NCI-H524 treated with DMSO at 0.1 percent for 48 hours (cell line): ENCODE data around the gene MBD3.
A peak's percentile ranks its signal among the peaks of the same experiment; 100 is the strongest.

Experiments
- DNase-seq: peaks from one replicate; lab custom pipeline; 2025; lab: John Stamatoyannopoulos, UW

MBD3 gene

DNA sequence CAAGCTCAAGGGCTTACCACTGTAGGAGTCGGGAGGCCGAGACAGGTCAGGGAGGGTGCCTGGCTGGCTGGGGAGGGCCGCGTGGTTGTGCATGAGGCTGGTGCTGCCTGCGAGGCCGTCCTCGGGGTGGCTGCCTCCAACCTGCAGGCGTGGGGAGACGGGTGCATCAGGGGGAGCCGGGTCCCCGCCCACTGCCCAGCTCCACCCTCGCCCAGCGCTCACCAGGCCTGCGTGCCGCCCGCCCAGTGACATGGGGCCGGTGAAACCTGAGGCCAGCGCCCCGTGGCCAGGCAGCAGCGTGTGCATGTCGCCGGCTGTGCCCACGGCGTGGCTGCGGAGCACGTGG, 26.4 kb upstream of the MBD3 start:
- DNase-seq, result no peak

DNA sequence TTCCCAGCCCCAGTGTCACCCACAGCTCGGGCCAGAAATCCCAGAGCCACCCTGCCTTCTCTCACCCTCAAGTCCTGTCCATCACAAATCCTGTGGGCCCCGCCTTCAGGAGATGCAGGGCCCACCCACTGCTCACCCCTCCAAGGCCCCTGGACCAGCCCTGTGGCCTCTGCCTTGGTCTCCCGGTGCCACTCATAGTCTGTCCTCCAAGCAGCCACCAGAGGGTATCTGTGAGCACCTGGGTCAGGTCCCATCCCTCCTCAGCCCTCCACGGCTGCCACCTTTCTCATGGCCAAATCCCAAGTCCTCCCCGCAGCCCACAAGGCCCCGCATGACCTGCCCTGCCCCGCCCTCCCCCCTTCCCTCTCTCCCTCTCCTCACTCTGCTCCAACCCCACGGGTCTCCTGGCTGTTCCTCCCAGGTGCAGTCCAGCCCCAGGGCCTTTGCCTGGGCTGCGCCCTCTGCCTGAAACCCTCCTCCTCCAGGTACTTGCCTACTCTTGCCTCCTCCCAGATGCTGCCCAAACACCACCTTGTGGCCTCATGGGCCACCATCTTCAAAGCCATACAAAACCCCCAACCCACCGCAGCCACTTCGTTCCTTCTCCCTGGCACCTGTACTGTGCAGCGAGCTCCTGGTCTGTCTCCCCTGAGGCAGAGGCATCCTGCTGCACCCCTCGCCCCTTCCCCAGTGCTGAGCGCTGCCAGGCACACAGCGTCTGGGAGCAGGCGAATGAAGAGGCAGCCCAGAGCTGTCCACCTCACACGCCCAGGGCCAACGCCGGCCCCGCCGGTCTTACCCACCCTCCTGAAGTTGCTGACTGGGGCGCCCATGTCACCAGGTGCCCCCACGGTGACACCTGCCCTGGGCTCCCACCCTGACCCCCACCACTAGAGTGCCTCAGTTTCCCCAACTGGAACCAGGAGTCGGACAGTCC, 25.8 kb upstream of the MBD3 start:
- no peak for DNase-seq

DNA sequence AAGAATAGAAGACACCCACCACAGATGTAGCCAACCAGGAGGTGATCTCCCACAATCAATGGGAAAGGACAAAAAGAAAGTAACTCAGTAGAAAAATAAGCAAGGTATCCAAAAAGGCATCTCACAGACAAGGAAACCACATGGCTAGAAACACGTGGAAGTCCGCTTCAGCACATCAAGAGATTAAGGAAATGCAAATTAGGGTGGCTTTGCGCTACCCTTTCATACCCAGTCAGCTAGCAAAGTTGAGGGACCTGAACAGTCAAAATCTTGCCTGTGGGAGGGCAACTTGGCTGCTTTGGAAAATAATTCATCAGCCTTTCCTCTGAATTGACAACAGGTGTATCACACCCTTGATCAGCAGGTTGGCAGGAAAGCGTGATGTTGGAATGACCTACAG, 24.2 kb upstream of the MBD3 start:
- no peak for DNase-seq

DNA sequence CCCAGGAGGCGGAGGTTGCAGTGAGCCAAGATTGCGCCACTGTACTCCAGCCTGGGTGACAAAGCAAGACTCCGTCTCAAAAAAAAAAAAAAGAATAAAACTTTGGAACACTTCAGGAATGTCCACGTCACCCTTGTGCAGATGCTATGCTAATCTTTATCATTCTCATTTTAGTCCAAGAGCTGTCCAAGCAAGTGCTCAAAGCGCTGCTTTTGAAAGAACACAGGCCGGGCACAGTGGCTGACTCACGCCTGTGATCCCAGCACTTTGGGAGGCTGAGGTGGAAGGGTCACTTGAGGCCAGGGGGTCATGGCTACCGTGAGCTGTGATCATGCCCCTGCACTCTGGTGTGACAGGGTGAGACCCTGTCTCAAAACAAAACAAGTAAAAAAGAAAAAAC, 23.7 kb upstream of the MBD3 start:
- no peak for DNase-seq

DNA sequence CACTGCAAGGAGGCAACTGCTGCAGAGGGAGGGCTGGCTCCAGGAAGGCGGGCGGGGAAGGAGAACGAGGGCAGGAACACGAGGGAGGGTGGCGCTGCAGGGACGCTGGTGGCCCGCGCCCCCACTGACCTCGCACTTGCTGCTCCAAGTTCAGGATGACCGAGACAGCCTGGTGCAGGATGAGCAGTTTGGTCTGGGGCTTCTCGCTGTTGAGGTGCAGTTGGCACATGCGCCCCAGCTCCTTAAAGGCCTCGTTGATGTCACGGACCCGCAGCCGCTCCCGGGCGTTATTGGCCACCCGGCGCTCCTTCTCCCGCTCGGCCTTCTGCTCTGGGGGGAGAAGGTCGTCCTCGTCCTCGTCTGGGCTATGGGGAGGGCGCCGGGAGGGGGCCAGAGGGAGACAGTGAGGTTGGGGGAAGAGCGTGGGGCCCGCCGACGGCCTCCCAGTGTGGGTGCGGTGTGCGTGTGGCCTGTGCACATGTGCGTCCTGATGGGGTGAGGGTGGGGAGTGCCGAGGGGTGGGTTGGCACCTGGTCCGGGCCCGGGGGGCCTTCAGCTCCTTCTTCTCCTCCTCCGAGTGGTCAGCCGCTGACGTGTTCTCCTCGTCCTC, 22.6 kb upstream of the MBD3 start:
- DNase-seq, result no peak

DNA sequence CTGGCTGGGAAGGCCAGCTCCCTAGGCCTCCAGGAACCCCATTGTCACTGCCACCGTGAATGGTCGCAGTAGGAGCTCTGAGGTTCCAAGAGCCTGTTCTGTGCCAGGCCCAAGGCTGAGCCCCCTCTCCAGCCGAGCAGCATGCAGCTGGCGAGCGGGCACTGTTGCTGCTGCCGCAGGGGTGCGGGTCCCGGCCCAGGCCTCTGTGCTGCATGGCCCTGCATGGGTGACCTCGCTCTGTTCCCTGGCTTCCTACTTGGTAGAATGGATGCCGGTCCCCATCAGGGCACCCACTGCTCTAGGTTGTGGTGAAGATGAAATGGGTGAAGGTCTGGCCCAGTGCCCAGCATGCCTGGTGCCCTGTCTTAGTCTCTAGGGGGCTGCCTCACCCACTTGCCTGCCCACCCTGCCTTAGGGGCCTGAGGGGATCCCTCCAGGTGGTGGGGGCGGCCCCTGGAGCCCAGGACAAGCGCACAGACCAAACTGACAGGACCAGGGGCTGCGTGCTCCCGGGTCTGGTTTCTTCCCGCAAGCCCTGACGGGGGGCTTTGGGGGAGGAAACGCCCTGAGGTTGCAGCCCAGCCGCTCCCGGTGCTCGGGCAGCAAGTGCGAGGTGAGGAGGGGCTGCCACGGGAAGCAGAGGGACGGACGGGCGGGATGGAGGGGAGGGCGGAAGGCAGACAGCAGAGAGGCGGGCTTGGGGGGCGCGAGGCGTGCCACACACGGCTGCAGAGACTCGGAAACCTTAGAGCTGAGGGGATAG, 21.3 kb upstream of the MBD3 start:
- DNase-seq, result no peak

DNA sequence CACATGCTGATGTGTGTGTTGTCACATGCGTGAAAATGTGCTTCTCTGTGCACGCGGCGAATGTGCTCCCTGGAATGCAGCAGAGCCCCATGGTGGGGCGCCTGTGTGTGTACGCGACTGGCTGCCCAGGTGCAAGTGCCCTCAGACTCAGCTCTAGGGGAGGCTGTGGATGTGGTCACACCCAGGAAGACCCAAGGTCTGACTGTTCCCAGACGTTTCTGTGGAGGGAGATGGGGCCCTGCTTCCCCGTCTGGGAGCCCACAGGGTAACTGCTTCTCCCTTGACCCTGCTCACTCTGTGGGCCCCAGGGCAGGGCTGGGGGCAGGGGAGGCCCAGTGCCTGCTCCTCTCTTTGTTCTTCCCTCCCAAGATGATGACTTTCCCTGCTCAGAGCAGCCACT, 20.5 kb upstream of the MBD3 start:
- no peak for DNase-seq

DNA sequence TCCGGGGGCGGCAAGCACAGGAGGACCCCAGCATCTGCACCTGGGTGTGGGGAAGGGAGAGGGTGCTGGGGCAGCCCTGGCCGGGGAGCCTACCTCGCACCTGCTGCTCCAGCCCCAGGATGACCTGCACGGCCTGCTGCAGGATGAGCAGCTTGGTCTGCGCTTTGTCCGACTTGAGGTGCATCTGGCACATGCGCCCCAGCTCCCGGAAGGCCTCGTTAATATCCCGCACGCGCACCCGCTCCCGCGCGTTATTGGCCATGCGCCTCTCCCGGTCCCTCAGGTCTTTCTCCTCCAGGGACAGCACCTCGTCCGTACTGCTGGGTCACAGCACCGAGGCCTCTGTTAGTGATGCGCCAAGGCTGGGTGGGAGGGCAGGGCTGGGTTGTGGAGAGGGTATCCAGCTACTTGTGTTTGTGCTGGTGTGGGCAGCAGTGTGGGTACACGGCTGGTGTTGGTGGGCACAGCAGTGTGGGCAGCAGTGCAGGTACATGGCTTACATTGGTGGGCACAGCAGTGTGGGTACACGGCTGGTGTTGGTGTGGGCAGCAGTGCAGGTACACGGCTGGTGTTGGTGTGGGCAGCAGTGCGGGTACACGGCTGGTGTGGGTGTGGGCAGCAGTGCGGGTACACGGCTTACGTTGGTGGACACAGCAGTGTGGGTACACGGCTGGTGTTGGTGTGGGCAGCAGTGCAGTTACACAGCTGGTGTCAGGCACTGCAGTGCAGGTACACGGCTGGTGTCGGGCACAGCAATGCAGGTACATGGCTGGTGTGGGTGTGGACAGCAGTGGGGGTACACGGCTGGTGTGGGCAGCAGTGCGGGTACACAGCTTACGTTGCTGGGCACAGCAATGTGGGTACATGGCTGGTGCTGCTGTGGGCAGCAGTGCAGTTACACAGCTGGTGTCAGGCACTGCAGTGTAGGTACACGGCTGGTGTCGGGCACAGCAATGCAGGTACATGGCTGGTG, 19.7 kb upstream of the MBD3 start:
- no peak for DNase-seq

DNA sequence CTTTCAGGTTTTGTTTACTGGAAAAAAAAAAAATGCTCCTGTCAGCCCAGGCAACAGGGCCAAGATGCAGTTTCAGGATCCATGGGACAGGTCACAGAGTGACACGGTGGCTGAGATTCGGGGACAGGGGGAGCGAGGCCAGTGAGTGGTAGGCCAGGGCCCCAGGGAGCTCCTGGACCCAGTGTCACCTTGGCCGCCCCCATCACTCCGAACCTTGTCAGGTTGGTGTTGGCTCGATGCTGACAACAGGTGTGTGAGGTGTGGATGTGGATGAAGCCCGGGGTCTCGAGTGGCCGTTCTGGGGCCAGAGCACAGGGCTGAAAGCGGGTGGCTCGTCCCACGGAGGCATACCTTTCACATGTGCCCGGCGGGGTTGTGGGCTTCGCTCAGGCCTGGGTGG, 18.7 kb upstream of the MBD3 start:
- DNase-seq, result no peak

DNA sequence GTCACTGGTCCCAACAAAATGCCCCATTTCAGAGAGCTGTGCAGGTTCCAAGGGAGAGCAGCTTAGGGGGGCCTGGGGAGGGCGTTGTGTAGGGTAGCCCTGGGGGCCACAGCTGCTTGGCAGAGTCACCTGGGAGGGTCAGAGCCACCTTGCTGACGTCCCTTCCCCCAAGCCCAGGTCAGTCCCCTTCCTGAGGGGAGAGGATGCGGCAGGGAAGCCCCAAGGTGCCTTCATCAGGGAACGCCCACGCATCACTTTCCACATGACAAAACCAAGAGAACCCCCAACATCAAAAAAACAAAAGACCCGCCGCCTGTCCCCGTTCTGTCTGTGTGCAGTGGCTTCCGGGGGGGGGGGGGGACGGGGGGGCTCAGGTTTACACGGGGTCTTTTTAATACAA, 17.9 kb upstream of the MBD3 start:
- DNase-seq, result no peak

DNA sequence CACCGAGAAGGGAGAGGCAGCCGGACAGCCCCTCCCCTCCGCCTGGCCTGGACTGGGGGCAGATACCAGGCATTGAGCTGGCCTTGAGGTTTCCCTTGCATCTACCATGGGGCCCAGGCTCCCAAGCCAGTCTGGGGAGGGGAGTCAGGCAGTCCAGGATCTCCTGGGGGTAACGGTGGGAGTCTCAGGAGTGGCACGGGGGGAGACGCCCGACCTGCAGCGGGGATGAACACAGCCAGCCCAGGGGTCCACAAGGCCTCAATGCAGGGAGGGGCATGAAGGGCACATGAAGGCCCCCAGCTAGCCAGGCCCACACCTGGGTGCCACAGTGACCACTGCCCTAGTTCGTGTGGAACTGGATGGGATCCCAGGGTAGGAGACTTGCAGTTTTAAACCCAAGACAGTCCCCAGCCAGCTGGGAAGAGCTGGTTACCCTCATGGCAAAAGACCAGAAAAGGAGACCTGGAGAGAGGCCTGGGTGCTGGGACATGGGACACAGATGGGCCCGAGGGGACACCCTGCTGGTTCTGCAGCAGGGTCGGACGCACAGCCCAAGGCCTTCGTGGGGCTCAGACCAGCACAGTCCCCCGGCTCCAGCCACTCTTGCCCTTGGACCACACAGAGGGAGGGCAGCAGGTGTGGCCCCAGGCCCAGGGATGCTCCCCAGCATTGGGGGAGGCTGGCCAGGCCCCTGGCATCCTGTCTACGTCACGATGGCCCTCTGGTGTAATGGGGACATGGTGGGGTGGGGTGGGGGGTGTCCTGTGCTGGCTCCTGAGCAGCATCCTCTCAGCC, 17.2 kb upstream of the MBD3 start:
- no peak for DNase-seq

DNA sequence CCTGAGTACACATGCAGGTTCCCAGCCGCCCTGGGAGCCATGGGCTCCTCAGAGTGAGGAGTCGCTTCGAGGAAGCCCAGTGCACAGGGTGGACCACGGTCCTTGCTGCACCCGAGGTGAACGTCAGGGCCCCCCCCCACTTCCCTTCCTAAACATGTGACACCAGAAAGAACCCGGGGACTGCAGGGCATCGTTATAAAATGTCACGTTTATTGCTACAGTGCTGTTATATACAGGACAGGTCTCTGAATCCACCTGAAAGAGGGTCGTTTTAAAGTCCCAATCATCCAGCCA, 16.4 kb upstream of the MBD3 start:
- DNase-seq, result no peak

DNA sequence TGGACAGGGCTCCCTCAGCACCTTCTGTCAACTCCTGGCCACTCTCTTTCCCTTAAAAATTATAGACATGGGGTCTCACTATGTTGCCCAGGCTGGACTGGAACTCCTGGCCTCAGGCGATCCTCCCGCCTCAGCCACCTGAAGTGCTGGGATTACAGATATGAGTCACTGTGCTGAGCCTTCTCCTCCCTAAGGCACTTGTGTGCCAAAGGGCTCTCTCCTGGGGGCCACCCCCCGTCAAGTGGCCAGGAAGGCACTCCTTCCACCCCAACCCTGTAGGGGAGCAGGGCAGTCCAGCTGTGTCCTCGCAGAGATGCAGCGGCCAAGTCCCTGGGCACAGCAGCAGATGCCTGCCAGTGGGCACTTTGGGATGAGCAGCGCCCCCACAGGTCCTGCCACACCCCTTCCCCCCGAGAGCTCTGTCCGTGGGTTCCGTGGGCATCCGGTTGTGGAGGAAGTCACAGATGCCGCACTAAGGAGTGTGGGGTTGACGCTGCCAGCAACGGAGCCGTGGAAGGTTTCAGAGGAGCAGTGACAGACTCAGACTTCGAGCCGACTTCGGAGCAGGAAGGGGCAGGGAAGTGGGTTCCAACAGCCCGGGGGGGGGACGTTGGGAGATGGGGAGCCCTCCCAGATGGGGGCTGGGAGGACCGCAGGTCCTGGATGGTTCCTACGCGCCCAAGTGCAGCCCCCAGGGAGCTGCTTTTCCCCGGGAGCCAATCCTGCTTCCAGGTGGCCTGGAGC, 15.9 kb upstream of the MBD3 start:
- DNase-seq, result no peak

DNA sequence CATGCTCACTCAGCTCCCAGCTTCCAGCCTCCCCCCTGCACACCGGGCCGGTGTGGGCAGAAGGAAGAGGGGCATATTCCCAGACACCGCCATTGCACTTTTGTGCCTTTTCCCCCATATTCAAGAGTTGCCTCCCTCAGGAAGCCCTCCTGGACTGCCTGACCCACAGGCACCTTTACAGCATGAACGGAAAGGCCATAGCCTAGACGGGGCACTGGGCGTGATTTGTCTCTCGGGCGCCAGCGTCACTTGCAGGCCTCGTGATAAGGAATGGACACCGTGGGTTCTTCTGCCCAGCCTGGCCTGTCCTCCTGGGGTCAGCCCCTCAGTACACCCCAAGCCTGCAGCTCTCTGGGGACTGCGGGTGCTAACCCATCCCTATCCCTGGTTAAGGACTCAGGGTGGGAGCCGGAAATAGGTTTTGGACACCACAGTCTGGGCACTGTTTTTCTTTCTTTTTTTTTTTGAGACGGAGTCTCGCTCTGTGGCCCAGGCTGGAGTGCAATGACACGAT, 13.5 kb upstream of the MBD3 start:
- no peak for DNase-seq

DNA sequence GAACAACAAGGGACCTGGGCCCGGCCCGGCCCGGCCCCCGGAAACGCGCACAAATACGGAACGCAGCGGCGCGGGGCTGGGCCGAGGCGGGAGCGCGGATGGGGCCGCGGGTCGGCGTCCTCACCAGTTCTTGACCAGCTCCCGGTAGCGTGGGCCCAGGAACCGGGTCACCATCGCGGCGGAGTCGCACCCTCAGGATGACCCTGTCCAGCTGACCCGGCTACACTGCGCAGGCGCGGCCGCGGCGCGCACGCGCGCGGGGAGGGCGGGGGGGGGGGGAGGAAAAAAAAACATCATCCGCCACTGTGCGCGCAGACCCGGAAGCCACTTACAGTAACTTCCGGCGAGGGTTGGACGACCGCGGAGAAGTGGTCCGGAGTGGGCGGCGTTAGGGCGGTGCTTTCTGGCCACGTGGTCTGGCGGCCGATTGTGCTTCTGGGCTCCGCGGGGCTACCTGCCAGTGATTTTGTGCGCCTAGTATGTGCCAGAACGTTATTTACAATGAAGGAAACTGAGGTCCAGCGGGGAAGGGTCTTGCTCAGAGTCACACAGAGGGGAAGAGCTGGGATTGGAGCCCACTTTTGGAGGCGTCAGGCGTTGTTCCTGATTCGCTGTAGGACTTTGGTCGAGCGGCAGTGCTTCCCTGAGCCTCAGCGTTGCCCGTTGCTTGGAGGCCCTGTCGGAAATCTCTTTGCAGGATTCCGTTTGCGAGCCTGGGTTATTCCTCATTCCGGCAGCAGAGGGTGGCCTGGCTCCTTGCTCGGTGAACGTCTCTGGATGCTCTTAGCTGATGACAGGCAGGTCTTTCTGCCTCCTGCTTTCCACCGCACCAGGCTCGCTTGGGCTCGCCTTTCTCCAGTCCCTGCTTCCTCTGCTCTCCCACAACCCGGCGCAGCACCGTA, 12.8 kb upstream of the MBD3 start, which contains the start of gene UQCR11:
Gene UQCR11, minus strand, starts transcription at position 227 of the 902 bp plus-strand sequence. Its CDS starts 53 bp downstream, at position 174.
- peak; percentile 91 for DNase-seq

DNA sequence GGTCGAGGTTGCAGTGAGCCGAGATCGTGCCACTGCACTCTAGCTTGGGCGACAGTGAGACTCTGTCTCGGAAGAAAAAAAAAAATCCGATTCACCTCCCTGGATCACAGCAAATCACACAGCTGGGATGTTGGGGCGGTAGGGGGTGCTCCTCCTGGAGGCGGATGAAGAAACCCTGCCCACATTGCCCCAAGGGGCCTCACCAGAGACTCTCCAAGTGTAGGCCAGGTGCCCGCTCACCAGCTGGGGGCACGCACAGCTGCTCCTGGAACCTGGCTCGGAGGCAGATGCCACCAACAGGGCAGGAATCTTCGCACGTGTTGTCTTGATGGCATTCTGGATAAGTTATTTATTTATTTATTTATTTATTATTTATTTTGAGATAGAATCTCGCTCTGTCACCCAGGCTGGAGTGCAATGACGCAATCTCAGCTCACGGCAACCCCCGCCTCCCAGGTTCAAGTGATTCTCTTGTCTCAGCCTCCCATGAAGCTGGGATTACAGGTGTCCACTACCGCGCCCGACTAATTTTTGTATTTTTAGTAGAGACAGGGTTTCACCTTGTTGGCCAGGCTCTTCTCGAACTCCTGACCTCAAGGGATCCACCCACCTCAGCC, 9.5 kb upstream of the MBD3 start:
- no peak for DNase-seq

DNA sequence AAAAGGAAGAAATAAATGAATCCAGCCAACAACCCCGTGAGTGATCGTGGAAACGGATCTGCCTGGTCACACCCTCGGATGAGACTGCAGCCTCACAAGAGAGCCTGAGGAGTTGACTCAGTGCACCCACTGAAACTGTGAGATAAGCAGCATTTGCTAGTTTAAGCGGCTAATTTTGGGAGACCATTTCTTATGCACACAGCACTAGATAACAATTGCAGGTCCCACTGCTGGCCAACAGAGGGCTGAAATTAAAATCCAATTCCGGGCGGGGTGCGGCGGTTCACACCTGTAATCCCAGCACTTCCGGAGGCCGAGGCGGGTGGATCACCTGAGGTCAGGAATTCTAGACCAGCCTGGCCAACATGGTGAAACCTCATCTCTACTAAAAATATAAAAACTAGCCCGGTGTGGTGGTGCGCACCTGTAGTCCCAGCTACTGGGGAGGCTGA, 9.0 kb upstream of the MBD3 start:
- DNase-seq, result no peak

DNA sequence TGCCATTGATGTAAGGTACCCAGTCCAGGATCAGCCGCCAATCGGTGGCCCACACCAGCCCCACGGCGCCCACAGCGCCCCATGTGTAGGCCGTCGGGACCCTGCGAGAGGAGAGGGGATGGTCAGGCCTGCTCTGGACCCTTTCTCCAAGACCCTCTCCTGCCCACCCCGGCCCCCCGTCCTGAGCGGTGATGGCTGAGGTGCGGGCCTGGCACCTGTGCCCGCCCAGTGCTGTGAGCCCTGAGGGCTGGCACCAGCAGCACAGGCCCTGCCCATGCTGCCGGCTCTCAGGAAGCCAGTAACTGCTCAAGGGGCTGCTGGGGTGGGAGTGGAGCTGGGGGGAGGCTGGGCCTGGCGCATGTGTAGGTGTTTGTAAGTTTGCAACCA, 6.8 kb upstream of the MBD3 start:
- no peak for DNase-seq
